Measurements from ENCODE around the gene DHCR24.

Gene DHCR24

GRCh38 chr1:54885807-54886723 lies 930 bp downstream of the DHCR24 start:
- H3K27ac ChIP-seq = peak overlapping the region; percentile 100

GRCh38 chr1:54885237-54885679 lies 1.7 kb downstream of the DHCR24 start:
- TF ChIP-seq ZFX (IDR thresholded peaks at IDR 0.05) (no peak), CTCF (conservative IDR thresholded peaks at IDR 0.05) (no peak)
- H3K27ac ChIP-seq = peak overlapping the region; percentile 100

More at GRCh38 chr1:54885807-54886723, 930 bp downstream of the DHCR24 start:
- TF ChIP-seq CTCF (conservative IDR thresholded peaks at IDR 0.05) = no peak
- no peak for TF ChIP-seq ZFX (IDR thresholded peaks at IDR 0.05)

GRCh38 chr1:54884768-54885167 lies 2.2 kb downstream of the DHCR24 start:
- TF ChIP-seq ZFX (IDR thresholded peaks at IDR 0.05) (no peak), CTCF (conservative IDR thresholded peaks at IDR 0.05) (no peak)
- H3K27ac ChIP-seq = peak overlapping the region; percentile 100

GRCh38 chr1:54884135-54884586 lies 2.8 kb downstream of the DHCR24 start:
- peak overlapping the region; percentile 100 for H3K27ac ChIP-seq
- no peak for TF ChIP-seq ZFX (IDR thresholded peaks at IDR 0.05)

GRCh38 chr1:54883349-54884102 lies 3.5 kb downstream of the DHCR24 start:
- H3K27ac ChIP-seq = peak overlapping the region; percentile 100
- TF ChIP-seq ZFX (IDR thresholded peaks at IDR 0.05) (no peak), CTCF (conservative IDR thresholded peaks at IDR 0.05) (no peak)

GRCh38 chr1:54882519-54882918 lies 4.5 kb downstream of the DHCR24 start:
- H3K27ac ChIP-seq = peak overlapping the region; percentile 100; the same call in 1 of the 2 replicates

GRCh38 chr1:54881604-54882003 lies 5.4 kb downstream of the DHCR24 start:
- peak overlapping the region; percentile 39; the same call in 1 of the 2 replicates for H3K27ac ChIP-seq

More at GRCh38 chr1:54882519-54882918, 4.5 kb downstream of the DHCR24 start:
- TF ChIP-seq ZFX (IDR thresholded peaks at IDR 0.05) = no peak
- TF ChIP-seq CTCF (conservative IDR thresholded peaks at IDR 0.05) = no peak

- TF ChIP-seq ZFX (IDR thresholded peaks at IDR 0.05) = no peak
- no peak for TF ChIP-seq CTCF (conservative IDR thresholded peaks at IDR 0.05)
- no peak overlapping the region; the same call in 1 of the 2 replicates for H3K27ac ChIP-seq
These were observed 7.1 kb downstream of the DHCR24 start for GRCh38 chr1:54879872-54880271.
